K562 (cell line): ENCODE data around the gene SOSTDC1. TPM values are rescaled to one million over a fixed set of nuclear protein-coding genes. Genes with fewer than 3 reads are reported as not detected.

ENCODE experiments used
- CCNT2 ChIP-seq: IDR thresholded peaks from 2 replicates; pipeline ENCODE4 v1.6.1; 2011; ENCODE audit warnings: borderline replicate concordance, low read depth, mild to moderate bottlenecking, moderate library complexity, mixed read lengths, low read length; ENCODE audit not compliant: insufficient read length; ENCODE audit errors: extremely low read depth
- FOSL1 ChIP-seq: fragments of 200-800 bp; sonication (Bioruptor generic); conservative IDR thresholded peaks from 2 replicates; pipeline ENCODE4 v1.6.1; 2016; ENCODE audit warnings: missing genetic modification characterization, missing compliant biosample characterization
- HOXB6 ChIP-seq: fragments of 250-450 bp; sonication (Bioruptor Pico); IDR thresholded peaks from 2 replicates; pipeline ENCODE4 v1.5.1; 2022; ENCODE audit warnings: mild to moderate bottlenecking, borderline replicate concordance
- NR4A1 ChIP-seq, 2 experiments: fragments of 250-450 bp in 1 of 2; fragments of 450-650 bp in 1 of 2; sonication (Bioruptor Pico) in 1 of 2; IDR thresholded peaks; 2 replicates each; pipeline versions ENCODE4 v1.4.0 to v1.6.1; 2016 to 2020; ENCODE audit warnings: mild to moderate bottlenecking in 2 of 2, missing compliant biosample characterization in 1 of 2, missing genetic modification characterization in 1 of 2, moderate library complexity in 1 of 2
- SNAPC5 ChIP-seq: fragments of 250-450 bp; sonication (Bioruptor Pico); IDR thresholded peaks from 2 replicates; pipeline ENCODE4 v1.8.0; 2021; ENCODE audit warnings: moderate library complexity, mild to moderate bottlenecking, inconsistent platforms
- ZNF239 ChIP-seq: fragments of 250-450 bp; sonication (Bioruptor Pico); IDR thresholded peaks from 2 replicates; pipeline ENCODE4 v1.4.0; 2020; ENCODE audit warnings: mild to moderate bottlenecking
- ZNF277 ChIP-seq: fragments of 250-450 bp; sonication (Bioruptor Pico); IDR thresholded peaks from 2 replicates; pipeline ENCODE4 v1.8.0; 2022; ENCODE audit warnings: inconsistent platforms, mild to moderate bottlenecking, moderate library complexity, borderline replicate concordance
- ZNF318 ChIP-seq, 2 experiments: fragments of 450-650 bp; IDR thresholded peaks; 2 replicates each; pipeline ENCODE4 v1.6.1; 2016; ENCODE audit warnings: mild to moderate bottlenecking in 2 of 2, borderline replicate concordance in 1 of 2, low read depth in 1 of 2, moderate library complexity in 1 of 2
- ZNF398 ChIP-seq: fragments of 250-450 bp; sonication (Bioruptor Pico); IDR thresholded peaks from 2 replicates; pipeline ENCODE4 v1.8.0; 2021; ENCODE audit warnings: moderate library complexity, mild to moderate bottlenecking, inconsistent platforms
- polyA plus RNA-seq, 8 experiments: library from polyadenylated mRNA; depleted of rRNA in 4 of 8; stranded (reverse) in 5 of 8; unstranded in 3 of 8; fragments of >200 nt; fragmentation: Nextera tagmentation in 2 of 8; fragmentation: Illumina TruSeq in 1 of 8; extraction: Ambion mirVana in 2 of 8; extraction: Trizol in 1 of 8; gene quantifications; 2 replicates each; pipeline versions ENCODE4 v1.2.1 to v1.2.3, GENCODE V29; 2011 to 2014; ENCODE audit warnings: inconsistent platforms in 1 of 8, missing spikeins in 1 of 8
- total RNA-seq, 7 experiments: library from RNA; depleted of rRNA in 6 of 7; stranded (reverse); fragments of >200 nt in 6 of 7; fragmentation: Illumina TruSeq in 2 of 7; extraction: Trizol in 2 of 7; gene quantifications; 2 replicates each; pipeline versions ENCODE4 v1.2.1 to v1.2.3, GENCODE V29; 2011 to 2021; ENCODE audit warnings: low replicate concordance in 1 of 7

The SOSTDC1 gene
- total and polyA plus RNA-seq, 9 of the 15 experiments (the other 6 are each of a cell fraction or from before 2014, with no cell fraction given) = 8.3 to 48.6 (median 15.9) TPM

GRCh38 chr7:16416289-16417282, 49.0 kb downstream of the SOSTDC1 start (continued):
- no peak for TF ChIP-seq ZNF398
- TF ChIP-seq ZNF318 (IDR thresholded peaks at IDR 0.05; ENCODE audit: borderline replicate concordance in 1 of 2, low read depth in 1 of 2) = peak in 1 of 2 experiments; percentile 55; a peak in 1 of 4 replicates
- no peak for TF ChIP-seq HOXB6 (CRISPR knock-in tag)
- TF ChIP-seq FOSL1 = peak; percentile 93
- TF ChIP-seq ZNF239 = no peak
- no peak for TF ChIP-seq NR4A1 (CRISPR knock-in tag; IDR thresholded peaks at IDR 0.05)
- no peak for TF ChIP-seq NR4A1 (tag; IDR thresholded peaks at IDR 0.05)
- TF ChIP-seq SNAPC5 = no peak
- no peak for TF ChIP-seq ZNF277
- no peak for TF ChIP-seq CCNT2
